ENCODE data around the gene PICALM. TPM values are rescaled to one million over a fixed set of nuclear protein-coding genes. Genes with fewer than 3 reads are reported as not detected.
A peak's percentile ranks its signal among the peaks of the same experiment; 100 is the strongest.

PICALM gene
- total and polyA plus RNA-seq, 2 of the 8 experiments (the other 6 are each of a cell fraction or from before 2014, with no cell fraction given), result 69.4 to 71.3 TPM

DNA sequence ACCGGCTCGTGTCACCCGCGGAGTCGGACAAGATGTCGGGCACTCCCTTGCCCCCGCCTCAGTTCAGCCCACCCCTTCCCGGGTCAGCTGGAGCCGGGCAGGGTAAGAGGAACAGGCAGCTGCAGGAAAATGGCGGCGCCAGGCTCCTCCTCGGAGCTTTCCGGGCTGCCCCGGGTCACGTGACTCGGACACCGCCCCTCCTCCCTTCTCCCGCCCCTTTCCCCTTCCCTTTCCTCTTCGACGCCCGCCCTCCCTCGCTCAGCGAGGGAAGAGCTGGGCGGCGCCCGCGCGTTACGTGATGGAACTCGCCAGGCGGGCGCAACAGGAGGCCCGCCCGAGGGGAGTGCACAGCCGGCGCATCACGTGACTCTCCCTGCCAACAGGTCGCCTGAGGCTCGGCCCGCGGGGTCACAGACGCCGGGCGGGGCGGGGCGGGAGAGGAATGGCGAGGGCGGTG lies at the start of gene PICALM (continued):
- TF ChIP-seq TBP (IDR thresholded peaks at IDR 0.05; ENCODE audit: low read depth, low read length) (no peak; the same call in none of the 2 replicates), SRF (IDR thresholded peaks at IDR 0.05; ENCODE audit: low read depth, low read length) (no peak), TEAD4 (IDR thresholded peaks at IDR 0.05; ENCODE audit: low read depth, low read length) (no peak), SIN3A (conservative IDR thresholded peaks at IDR 0.05 in 1 of 2, IDR thresholded peaks at IDR 0.05 in 1 of 2; ENCODE audit: low read depth in 1 of 2, low read length in 2 of 2) (peak; percentile 54 to 63; a peak in 2 of 4 replicates), SIRT6 (IDR thresholded peaks at IDR 0.05; ENCODE audit: low read length) (no peak), HDAC6 (IDR thresholded peaks at IDR 0.05; ENCODE audit: low read depth, low read length) (no peak), HDAC2 (IDR thresholded peaks at IDR 0.05; ENCODE audit: borderline replicate concordance in 1 of 2, low read depth in 2 of 2, low read length in 2 of 2) (peak in 1 of 2 experiments; percentile 91; a peak in 1 of 4 replicates), SUZ12 (IDR thresholded peaks at IDR 0.05; ENCODE audit: low read length) (no peak), CREB1 (IDR thresholded peaks at IDR 0.05) (peak; percentile 80)
- TF ChIP-seq, protein P1, sequence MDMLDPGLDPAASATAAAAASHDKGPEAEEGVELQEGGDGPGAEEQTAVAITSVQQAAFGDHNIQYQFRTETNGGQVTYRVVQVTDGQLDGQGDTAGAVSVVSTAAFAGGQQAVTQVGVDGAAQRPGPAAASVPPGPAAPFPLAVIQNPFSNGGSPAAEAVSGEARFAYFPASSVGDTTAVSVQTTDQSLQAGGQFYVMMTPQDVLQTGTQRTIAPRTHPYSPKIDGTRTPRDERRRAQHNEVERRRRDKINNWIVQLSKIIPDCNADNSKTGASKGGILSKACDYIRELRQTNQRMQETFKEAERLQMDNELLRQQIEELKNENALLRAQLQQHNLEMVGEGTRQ (IDR thresholded peaks at IDR 0.05; ENCODE audit: low read length), result peak; percentile 95

Measured in H1 (cell line).